Panc1 (cell line): ENCODE results near the gene SHISA8. TPM values are rescaled to one million over a fixed set of nuclear protein-coding genes. Genes with fewer than 3 reads are reported as not detected.

ENCODE experiments used
- ATAC-seq: fragments of 200-7000 bp; cut with Tn5 transposase; 2 replicates; pipeline ENCODE4 v1.9.1; 2020; ENCODE audit warnings: mild to moderate bottlenecking, moderate library complexity
- BruUV-seq: library from RNA; stranded (reverse); fragments of 400-500 nt; replicated peaks from 2 replicates; lab custom pipeline; 2021; lab: Mats Ljungman, UMichigan
- CTCF ChIA-PET: fragments of 300-600 bp; sonication (Branson Sonifier 250); formaldehyde crosslinking; loops from one replicate; lab custom pipeline; 2022; ENCODE audit warnings: antibody characterized with exemption; lab: Charles Lee
- POLR2A ChIA-PET: fragments of 300-600 bp; sonication (Branson Sonifier 250); formaldehyde crosslinking; loops from one replicate; lab custom pipeline; 2022; ENCODE audit warnings: antibody characterized with exemption; lab: Charles Lee
- DNase-seq: peaks from one replicate; pipeline ENCODE4 v3.0.0-alpha.2; 2010; ENCODE audit warnings: low read depth, low spot score
- H3K27ac ChIP-seq: 2 replicates; pipeline ENCODE4 v1.5.1; 2011; ENCODE audit warnings: mild to moderate bottlenecking, low read length, inconsistent platforms
- H3K27me3 ChIP-seq: fragments of 200-500 bp; sonication (Bioruptor generic); 2 replicates; pipeline ENCODE4 v1.6.0; 2014; ENCODE audit warnings: low read length, inconsistent platforms; ENCODE audit not compliant: control insufficient read depth, insufficient read depth
- H3K36me3 ChIP-seq: fragments of 200-500 bp; sonication (Bioruptor generic); 2 replicates; pipeline ENCODE4 v1.5.1; 2014; ENCODE audit warnings: inconsistent platforms, mild to moderate bottlenecking, low read length, moderate library complexity; ENCODE audit not compliant: control insufficient read depth, insufficient read depth
- H3K4me1 ChIP-seq: 2 replicates; pipeline ENCODE4 v1.5.1; 2011; ENCODE audit warnings: inconsistent platforms, mild to moderate bottlenecking, low read length, moderate library complexity; ENCODE audit not compliant: control insufficient read depth, insufficient read depth
- H3K4me3 ChIP-seq, 2 experiments: 2 replicates each; pipeline ENCODE4 v1.5.1; 2011 to 2012; ENCODE audit warnings: low read depth in 2 of 2, low read length in 2 of 2, mild to moderate bottlenecking in 2 of 2, inconsistent platforms in 1 of 2, moderate library complexity in 1 of 2
- H3K9me3 ChIP-seq: fragments of 200-500 bp; sonication (Bioruptor generic); 2 replicates; pipeline ENCODE4 v1.5.1; 2014; ENCODE audit warnings: low read depth, mild to moderate bottlenecking, inconsistent platforms, low read length, moderate library complexity; ENCODE audit not compliant: control insufficient read depth, insufficient read depth
- POLR2AphosphoS5 ChIP-seq: IDR thresholded peaks from 2 replicates; pipeline ENCODE4 v1.6.1; 2012; ENCODE audit warnings: mild to moderate bottlenecking, low read depth, low read length, moderate library complexity
- SIN3A ChIP-seq: IDR thresholded peaks from 2 replicates; pipeline ENCODE4 v1.6.1; 2012; ENCODE audit warnings: low read depth, mild to moderate bottlenecking, low read length, moderate library complexity, borderline replicate concordance; ENCODE audit not compliant: insufficient read depth
- TCF7L2 ChIP-seq: IDR thresholded peaks from 2 replicates; pipeline ENCODE4 v1.6.1; 2011; ENCODE audit warnings: mild to moderate bottlenecking, low read depth, low read length, inconsistent platforms
- in situ Hi-C: cut with HindIII; loops from 2 replicates; pipeline ENCODE4 v1.10.0; 2016; ENCODE audit warnings: low sequenced_read_pairs, low pct_unique_long_range_greater_than_20kb
- intact Hi-C: fragments of 100-400 bp; cut with micrococcal nuclease; formaldehyde crosslinking; loops from one replicate; pipeline ENCODE4 v1.10.0; 2022; ENCODE audit not compliant: unreplicated experiment
- total RNA-seq: library from RNA; stranded (reverse); gene quantifications from one replicate; pipeline ENCODE4 v1.2.1, GENCODE V29; 2021; ENCODE audit not compliant: unreplicated experiment
- TF ChIP-seq, protein P1 (sequence below), 2 experiments: IDR thresholded peaks; 2 replicates each; pipeline ENCODE4 v1.6.1; 2011 to 2012; ENCODE audit warnings: low read depth in 2 of 2, control low read depth in 1 of 2, low read length in 1 of 2, mild to moderate bottlenecking in 1 of 2, moderate library complexity in 1 of 2; ENCODE audit not compliant: insufficient read depth in 1 of 2
- TF ChIP-seq, protein P2 (sequence below): fragments of 450-650 bp; IDR thresholded peaks from 2 replicates; pipeline ENCODE4 v1.5.1; 2017; ENCODE audit warnings: mild to moderate bottlenecking

The SHISA8 gene
- total RNA-seq, 1 experiment from 2014 or later = 0.62 TPM

DNA sequence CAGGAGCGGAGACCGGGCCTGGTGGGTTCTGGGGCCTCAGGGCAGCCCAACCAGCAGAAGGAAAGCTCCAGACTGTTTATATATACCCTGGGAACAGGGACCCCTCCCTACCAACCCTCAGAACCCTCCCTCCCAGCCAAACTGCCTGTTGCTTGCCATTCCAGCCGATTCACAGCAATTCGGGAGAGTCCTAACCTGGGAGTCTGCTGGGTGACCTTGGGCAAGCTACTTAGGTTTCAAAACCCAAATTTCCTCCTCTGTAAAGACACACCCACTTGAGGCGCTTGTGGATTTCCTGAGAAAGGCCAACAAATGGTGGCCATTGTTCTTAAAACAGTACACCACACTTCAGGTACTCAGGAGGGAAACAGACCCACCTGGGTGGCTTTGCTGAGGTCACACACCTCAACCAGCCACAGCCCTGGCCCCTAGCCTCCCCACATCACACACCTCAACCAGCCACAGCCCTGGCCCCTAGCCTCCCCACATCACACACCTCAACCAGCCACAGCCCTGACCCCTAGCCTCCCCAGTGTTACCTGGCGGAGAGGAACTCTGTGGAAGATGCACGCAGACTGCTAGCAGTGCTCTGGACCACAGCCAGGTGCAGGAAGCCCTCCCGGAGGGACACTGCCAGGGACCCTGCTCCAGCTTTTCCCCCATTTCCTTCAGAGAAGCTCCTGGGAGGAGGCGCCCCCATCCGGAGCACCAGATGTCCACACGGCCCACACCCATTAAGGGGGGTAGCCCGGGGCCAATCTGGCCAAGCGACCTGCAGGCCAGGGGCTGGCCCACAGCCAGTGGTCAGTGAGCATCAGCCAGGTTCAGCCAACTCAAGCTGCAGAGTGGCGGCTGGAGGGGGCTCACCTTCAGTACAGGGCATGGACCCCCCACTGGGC, 6.2 kb downstream of the SHISA8 start:
- CTCF ChIA-PET = interaction anchor here (0.7 to 1.6 kb wide), 2 partner anchors 17 to 71 kb away, joined by 3 read pairs; no protein-coding TSS in a partner anchor
- Histone ChIP-seq H3K9me3 (no peaks in the 10 kb centered on the region), H3K27ac (no peak overlapping the region), H3K36me3 (no peaks in the 10 kb centered on the region), H3K4me3 (no peak overlapping the region), H3K27me3 (no peaks in the 10 kb centered on the region), H3K4me1 (no peaks in the 10 kb centered on the region; the same call in 1 of the 2 replicates)
- POLR2A ChIA-PET = interaction anchor here (0.6 kb wide), 1 partner anchor 27 kb away, joined by 7 read pairs; no protein-coding TSS in a partner anchor
- in situ Hi-C loops (no loop called here), intact Hi-C loops (no loop called here)
- DNase-seq (no peak), ATAC-seq (no peak)
- TF ChIP-seq, protein P1, sequence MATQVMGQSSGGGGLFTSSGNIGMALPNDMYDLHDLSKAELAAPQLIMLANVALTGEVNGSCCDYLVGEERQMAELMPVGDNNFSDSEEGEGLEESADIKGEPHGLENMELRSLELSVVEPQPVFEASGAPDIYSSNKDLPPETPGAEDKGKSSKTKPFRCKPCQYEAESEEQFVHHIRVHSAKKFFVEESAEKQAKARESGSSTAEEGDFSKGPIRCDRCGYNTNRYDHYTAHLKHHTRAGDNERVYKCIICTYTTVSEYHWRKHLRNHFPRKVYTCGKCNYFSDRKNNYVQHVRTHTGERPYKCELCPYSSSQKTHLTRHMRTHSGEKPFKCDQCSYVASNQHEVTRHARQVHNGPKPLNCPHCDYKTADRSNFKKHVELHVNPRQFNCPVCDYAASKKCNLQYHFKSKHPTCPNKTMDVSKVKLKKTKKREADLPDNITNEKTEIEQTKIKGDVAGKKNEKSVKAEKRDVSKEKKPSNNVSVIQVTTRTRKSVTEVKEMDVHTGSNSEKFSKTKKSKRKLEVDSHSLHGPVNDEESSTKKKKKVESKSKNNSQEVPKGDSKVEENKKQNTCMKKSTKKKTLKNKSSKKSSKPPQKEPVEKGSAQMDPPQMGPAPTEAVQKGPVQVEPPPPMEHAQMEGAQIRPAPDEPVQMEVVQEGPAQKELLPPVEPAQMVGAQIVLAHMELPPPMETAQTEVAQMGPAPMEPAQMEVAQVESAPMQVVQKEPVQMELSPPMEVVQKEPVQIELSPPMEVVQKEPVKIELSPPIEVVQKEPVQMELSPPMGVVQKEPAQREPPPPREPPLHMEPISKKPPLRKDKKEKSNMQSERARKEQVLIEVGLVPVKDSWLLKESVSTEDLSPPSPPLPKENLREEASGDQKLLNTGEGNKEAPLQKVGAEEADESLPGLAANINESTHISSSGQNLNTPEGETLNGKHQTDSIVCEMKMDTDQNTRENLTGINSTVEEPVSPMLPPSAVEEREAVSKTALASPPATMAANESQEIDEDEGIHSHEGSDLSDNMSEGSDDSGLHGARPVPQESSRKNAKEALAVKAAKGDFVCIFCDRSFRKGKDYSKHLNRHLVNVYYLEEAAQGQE (IDR thresholded peaks at IDR 0.05; ENCODE audit: insufficient read depth in 1 of 2, low read depth in 2 of 2, low read length in 1 of 2) = no peak
- no peak for TF ChIP-seq POLR2AphosphoS5
- TF ChIP-seq, protein P2, sequence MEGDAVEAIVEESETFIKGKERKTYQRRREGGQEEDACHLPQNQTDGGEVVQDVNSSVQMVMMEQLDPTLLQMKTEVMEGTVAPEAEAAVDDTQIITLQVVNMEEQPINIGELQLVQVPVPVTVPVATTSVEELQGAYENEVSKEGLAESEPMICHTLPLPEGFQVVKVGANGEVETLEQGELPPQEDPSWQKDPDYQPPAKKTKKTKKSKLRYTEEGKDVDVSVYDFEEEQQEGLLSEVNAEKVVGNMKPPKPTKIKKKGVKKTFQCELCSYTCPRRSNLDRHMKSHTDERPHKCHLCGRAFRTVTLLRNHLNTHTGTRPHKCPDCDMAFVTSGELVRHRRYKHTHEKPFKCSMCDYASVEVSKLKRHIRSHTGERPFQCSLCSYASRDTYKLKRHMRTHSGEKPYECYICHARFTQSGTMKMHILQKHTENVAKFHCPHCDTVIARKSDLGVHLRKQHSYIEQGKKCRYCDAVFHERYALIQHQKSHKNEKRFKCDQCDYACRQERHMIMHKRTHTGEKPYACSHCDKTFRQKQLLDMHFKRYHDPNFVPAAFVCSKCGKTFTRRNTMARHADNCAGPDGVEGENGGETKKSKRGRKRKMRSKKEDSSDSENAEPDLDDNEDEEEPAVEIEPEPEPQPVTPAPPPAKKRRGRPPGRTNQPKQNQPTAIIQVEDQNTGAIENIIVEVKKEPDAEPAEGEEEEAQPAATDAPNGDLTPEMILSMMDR = no peak
- no peak for TF ChIP-seq SIN3A
- no peak for TF ChIP-seq TCF7L2
- BruUV-seq = no TSS peak

DNA sequence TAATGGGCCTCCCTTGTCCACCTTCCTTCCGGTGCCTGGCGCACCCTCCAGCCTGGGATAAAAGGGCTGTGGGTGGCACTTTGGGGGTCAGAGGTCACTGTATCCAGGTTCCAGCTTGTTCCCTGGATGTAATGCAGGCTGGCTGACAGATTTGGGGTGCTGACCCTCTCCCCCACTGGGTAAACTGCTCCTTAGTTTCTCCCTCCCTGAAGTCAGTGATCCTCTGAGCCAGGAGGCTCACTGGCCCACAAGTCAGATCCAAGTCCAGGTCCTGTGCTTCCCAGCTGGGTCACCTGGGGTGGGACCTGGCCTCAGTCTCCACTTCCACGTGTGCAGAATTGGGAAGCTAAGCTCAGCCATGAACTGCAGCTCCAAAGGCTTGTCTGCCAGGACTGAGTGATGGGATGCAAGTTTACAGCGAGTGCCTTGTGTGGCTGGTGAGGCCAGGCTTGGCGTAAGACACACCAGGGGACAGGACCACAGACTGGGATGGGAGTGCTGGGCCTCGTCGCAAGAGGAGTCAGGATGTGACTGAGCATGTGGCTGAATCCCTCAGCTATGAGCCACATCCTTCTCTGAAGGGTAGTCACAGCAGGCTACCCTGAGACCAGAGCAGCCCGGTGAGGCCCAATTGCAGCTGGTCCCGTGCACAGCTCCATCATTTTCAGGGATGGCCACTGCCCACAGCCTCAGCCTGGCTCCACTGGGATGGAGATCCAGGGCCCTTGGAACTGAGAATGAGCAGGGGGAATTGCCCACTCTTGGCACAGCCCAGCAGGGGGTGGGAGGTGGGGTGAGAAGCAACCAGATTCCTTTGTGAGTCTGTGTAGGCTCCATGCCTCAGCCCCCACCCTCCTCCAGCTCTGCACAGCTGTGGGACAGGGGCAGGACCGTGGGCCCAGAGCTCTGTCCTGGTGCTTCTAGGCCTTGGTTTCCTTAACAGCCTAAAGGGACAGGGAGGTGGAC, 7.2 kb downstream of the SHISA8 start:
- no peaks in the 10 kb centered on the region for H3K27me3 ChIP-seq
- H3K9me3 ChIP-seq = no peaks in the 10 kb centered on the region
- TF ChIP-seq SIN3A (no peak), TCF7L2 (no peak), POLR2AphosphoS5 (no peak)
- TF ChIP-seq, protein P2 = no peak
- TF ChIP-seq, protein P1 (IDR thresholded peaks at IDR 0.05; ENCODE audit: insufficient read depth in 1 of 2, low read depth in 2 of 2, low read length in 1 of 2) = no peak
- in situ Hi-C loops = no loop called here
- no peaks in the 10 kb centered on the region; the same call in 1 of the 2 replicates for H3K4me1 ChIP-seq
- intact Hi-C loops = no loop called here
- H3K4me3 ChIP-seq = no peak overlapping the region
- CTCF ChIA-PET = interaction anchor here (1.6 kb wide), 1 partner anchor 18 kb away, joined by 3 read pairs; no protein-coding TSS in a partner anchor
- BruUV-seq = no TSS peak
- no peak for DNase-seq
- no peak overlapping the region for H3K27ac ChIP-seq
- no peaks in the 10 kb centered on the region for H3K36me3 ChIP-seq
- ATAC-seq = peak; percentile 10; the same call in 1 of the 2 replicates
- POLR2A ChIA-PET = interaction anchor here (0.6 kb wide), 1 partner anchor 28 kb away, joined by 7 read pairs; no protein-coding TSS in a partner anchor
